ENCODE results near the gene TUBGCP3.

The TUBGCP3 gene

DNA sequence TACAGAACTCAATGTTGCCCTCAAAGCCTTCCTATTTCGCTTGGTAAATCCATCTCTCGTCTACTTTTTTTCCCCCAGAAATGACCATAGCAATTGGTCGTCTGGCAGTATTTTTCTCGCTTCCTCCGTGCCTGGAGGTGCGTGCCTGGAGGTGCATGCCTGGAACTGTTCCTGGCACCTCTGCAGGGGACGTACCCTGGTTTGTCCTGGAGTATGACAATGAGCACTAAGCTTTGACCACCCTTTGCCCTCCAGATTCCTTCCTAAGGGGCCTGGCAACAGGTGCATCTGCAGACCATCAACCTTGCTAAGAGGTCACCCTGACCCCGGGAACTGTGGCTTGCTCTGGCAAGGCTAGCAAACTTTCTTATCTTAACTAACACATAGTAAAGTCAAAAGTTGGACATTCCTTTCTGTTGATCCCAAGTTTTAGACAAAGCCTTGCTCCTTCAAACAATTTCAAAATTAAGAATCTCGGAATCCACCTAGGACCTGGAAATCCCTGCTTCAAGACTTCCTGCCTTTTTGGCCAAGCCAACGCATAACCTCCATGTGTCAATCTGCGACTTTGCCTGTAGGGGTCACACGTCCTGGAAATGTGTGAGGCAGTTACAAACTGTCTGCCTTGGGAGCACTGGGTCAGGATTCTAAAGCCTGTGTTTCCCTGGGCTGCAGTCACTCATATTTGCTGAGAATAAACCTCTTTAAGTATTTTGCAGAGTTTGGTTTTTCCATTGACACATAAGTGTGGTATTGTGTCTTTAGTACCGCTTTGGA is 28.8 kb upstream of the TUBGCP3 start:
- peak; percentile 70 for DNase-seq

DNA sequence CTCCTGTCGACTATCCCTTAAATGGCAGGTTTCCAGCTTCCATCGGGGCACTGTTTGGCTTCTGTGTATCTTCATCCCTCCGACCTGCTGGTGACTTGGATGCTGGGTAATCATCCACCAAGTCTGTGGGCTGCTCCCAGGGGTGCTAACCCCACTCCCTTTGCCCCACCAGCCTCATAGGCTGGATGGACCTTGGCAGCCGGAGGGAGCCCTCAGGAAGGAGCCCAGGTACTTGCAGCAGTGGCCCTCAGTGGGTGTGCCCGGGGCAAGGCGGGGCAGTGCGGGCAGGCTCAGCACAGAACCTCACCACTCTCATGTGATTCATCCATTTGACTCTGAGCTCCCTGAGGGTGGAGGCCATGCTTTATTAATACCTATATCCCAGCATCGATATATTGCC is 27.4 kb upstream of the TUBGCP3 start:
- DNase-seq: no peak

DNA sequence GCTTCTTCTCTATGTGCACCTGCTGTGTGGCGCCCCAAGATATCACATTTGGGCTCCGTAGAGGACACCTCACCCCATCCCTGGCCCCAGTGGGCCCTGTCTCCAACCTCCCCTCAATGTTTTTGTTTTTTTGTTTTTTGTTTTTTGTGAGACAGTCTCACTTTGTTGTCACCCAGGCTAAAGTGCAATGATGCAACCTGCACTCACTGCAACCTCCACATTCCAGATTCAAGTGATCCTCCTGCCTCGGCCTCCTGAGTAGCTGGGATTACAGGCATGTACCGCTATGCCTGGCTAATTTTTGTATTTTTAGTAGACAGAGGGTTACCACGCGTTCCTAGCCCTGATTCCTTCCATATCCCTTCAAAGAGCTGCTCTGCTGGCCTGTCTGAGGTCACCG is 26.9 kb upstream of the TUBGCP3 start:
- DNase-seq: no peak

DNA sequence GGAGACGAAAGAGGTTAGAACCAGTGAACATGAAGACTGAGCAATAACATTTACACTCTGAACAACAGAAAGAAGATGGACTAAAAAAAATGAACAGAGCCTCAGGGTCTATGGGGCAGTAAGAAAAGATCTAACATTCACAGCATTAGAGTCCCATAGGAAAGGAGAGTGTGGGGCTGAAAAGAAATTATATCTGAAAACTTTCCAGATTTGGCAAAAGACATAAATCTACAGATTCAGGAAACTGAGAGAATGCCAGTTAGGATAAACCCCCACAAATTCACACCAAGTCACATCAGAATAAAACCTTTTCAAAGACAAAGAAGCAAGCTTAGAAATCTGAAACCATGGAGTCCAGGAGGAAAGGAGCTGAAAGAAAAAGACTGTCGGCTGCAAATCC is 20.3 kb upstream of the TUBGCP3 start:
- no peak for DNase-seq

DNA sequence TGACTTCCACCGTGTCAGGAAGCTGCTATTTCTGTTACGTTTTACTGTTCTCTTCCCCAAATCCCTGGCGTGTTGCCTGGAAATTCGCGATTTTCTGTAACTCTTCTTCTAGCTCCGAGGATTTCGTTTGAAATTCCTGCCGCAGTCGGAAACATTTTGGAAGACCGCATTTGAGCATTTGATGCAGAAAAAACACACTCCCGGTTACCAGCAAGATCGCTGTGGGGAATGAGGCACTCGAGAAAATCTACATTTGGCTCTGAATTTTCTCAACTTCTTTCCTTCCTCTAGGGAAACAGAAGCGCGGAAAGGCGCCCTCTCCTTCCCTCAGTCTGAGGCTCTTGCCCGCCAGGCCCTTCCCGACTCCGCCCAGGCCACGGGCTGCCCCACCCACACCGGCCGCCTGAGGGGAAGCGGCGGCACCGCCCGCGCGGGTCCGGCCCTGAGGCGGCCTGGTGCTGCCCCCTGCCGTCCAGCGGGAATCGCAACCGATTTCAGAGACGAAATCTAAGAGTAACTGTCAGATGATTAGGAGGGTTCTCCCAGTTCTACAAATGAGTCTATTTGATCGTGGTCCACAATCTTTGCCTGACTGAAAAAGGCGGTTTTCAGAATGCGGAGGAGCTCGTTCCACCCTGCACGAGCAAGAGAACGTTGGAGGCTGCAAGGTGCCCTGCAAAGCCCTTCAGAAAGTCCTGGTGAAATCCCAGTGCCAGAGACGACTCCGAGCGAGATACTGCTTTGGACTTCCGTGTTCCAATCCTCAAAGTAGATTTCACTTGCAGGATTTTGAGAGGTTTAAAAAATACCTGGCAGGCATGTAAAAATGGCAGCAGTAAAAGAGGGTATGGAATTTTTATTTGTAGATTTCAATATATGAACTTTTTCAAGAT is 18.4 kb upstream of the TUBGCP3 start:
- DNase-seq: peak; percentile 95

DNA sequence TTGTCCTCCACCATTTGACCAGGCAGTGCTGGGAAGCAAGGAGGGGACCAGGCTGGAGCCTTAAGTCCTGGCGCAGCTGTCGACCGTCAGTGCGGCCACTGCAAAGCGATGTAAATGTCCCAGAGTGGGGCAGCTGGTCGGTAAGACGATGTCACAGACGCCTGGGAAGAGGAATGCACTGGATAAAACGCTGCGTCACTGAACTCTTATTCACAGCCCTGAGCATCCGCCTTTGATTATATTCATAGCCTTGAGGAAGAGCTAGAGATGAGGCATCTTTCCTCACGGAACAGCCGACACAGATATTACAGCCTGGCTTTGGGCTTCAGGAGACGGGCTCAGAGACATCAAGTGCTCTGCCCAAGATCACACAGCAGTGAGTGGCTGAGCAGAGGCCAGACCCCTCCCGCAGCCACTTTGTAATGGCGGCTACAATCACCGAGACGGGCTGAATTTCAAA is 17.6 kb upstream of the TUBGCP3 start:
- no peak for DNase-seq

DNA sequence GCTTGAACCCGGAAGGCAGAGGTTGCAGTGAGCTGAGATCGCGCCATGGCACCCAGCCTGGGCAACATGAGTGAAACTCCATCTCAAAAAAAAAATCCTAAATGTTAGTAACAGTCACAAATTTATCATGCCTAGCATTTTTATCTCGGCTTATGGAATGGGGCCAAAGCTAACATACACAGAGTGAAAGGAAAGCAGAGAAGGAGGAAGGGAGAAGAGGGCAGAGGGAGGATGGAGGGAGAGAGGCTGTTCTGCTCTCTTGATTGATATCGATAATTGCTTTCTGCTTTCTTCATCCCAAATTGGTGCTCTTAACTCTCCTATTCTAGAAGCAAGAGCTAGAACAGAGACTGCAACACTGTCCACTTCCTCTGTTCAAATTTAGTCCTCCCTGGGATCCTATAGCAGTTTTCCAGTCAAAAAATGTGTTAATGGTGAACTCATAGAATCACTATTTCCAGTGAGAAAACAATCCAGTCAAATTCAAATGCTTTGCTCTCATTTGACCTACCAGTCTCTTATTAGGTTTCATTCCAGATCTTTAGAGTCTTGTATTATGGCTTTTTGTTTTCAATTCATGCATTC is 15.8 kb upstream of the TUBGCP3 start:
- no peak for DNase-seq

DNA sequence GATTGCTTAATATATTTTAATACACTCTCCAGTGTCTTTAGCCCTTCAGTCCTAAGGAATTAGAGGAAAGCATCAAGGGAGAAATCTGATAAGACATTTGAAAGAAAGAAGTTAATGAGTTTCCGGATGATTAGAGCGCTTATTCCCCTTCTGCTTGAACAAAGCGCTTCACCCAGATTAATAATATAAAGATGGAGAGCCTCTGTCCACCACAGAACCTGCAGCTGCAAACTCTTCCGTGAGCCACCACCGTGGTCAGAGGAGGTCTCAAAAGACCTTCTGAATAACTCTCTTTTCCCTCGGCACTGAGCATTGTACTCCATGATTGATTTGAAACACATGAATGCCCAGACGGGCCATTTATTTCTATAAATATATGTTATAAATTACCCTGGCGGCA is 14.2 kb upstream of the TUBGCP3 start:
- no peak for DNase-seq

DNA sequence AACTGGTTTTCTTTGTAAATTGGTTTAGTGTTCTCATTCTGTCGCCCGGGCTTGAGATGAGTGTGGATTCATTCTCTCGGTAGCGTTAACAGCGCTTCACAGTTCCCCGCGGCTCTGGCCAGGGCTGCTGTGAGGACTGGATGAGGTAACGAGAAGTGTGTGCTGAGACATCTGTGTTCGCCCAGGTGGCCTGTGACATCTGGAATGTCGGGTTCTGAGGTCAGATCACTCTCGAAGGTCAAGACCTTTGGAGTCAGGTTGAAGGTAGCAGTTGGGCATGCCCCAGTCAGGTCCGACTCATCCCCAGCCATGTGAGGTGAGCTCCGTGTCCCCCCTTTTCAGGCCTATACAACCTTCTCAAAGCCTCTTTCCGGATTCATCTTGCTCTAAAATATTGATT is 13.4 kb upstream of the TUBGCP3 start:
- no peak for DNase-seq

DNA sequence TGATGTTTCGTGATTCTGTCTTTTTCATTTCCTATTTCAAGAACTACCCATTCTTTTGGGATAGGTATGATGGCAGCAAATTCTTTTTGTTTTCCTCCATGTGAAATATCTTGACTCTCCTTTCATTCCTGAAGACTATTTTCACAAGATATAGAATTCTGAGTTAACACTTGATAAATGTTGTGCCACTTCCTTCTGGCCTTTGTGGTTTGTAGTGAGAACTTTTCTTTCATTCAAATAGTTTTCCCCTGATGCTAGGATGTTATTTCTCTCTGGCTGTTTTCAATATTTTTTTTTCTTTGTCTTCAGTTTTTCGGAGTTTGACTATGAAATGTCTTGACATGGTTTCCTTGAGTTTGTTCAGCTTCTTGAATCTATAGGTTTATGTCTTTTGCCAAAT is 8.3 kb upstream of the TUBGCP3 start:
- DNase-seq: no peak

DNA sequence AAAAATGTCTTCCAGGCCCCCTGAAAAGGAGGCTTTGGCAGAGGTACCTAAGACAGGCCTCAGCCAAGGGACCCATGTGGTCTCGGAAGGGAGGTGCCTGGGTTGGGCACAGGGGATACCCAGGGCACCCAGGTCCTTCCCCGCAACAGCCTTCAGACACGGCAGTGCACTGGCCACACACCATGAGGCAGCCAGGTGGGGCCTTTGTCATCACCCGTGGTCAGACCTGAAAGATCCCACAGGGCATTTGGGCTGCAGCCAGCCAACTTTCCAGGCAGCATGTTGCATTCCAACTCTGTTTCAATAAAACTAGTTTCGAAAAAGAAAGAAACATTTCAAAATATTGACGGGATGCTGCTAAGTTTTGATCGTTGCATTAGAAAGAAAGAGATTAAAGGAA is 4.7 kb upstream of the TUBGCP3 start:
- no peak for DNase-seq

DNA sequence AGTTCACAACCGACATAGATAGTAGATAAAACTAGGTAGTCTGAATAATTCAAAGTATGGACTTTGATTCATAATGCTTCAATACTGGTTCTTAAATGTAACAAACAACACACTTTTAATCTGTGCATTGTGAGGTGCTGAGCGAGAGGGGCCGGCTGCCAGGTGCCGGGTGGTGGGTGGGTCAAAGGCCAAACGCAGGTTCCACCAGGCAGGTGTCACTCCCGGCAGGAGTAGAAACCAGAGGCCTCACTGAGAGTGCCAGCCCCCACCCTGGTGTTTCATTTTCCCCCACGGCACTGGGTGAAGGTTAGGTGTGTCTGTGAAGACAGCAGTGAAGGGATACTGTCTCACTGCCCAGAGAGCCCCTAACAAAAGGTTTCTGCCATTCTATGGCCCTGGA is 4.2 kb upstream of the TUBGCP3 start:
- DNase-seq: no peak

DNA sequence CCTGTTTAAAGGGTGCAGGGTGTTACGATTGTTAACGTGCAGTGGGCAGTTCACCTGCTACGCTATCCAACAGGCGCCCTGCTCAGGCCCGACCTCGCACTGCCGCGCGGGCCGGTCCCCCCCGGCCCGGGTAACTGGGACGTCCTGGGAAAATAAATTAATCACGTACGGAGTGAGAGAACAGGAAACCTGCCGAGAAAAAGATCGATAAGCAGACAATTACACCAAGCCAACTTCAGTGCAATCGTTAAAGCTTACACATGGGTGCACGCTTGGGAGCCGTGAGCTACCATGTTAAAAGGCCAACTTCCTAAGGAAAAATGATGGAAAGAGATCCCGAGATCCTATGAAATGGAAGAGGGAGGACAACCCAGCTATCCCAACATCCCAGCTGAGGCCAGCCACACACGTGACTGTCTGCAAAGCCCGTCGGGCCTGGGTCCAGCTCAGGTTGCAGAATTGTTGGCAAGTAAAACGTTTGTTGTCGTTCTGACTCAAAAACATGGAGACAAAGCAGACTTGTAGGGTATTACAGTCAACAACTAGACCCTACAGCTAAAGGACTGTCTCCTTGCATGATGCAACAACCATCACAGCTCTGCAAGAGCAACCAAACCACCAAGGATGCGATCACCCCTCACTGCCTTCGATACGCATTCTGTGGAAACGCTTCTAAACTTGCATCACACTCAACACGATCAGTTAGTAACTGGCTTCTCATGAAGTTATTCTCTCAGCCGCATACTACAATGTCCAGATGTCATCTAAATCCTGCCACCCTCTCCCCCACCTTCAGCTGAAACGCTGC is 741 bp upstream of the TUBGCP3 start:
- DNase-seq: peak; percentile 45

DNA sequence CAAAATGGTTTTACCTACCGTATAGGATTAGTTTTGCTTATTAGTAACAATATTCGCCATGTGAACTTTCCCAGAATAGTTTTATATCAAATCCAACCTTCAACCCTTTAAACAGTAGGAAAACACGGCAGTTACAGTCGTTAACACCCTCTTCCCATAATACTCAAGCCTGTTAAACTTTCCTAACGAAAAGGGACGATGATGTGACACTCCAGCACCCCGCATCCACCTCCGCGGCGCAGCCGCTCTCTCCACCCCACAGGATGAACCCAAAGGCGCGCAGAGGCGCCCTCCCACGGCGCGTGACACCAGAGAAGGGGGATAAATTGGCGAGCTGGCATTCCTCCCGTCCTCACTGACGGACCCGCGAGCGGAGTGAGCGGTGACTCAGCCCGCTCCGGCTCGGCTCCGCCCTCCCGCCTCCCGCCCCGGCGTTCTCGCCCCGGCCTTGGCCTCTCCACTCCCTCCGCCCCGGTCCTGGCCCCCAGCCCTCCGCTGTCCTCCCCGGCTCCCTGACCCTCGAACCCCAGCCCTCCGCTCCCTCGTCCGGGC is 665 bp downstream of the TUBGCP3 start:
- DNase-seq: peak; percentile 94

DNA sequence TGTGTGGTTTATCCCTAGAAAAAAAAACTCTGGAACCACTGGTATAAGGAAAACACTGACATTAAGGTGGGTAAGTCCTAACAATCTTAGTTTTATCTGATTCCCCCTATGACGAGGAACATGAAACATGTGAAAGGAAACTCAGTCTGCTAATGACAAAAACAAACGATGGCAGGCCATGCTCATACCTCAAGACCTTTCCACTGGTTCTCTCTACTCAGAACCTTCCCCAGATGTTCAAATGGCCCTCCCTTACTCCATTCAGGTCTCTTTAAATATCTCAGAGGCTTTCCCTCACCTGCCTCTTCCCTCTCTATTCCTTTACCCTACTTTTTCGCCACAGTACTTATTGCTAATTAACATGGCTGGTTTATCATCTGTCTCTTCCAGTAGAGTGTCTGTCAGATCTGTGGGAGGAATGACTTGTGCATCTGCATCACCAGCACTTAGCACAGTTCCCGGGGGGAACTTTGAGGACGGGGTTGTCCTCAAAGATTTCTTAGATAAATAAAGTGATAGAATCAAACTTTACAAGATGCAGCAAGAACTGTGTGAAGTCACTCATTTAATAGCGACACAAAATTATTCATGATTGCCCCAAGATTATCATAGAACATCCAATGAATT is 1.5 kb downstream of the TUBGCP3 start:
- DNase-seq: no peak

DNA sequence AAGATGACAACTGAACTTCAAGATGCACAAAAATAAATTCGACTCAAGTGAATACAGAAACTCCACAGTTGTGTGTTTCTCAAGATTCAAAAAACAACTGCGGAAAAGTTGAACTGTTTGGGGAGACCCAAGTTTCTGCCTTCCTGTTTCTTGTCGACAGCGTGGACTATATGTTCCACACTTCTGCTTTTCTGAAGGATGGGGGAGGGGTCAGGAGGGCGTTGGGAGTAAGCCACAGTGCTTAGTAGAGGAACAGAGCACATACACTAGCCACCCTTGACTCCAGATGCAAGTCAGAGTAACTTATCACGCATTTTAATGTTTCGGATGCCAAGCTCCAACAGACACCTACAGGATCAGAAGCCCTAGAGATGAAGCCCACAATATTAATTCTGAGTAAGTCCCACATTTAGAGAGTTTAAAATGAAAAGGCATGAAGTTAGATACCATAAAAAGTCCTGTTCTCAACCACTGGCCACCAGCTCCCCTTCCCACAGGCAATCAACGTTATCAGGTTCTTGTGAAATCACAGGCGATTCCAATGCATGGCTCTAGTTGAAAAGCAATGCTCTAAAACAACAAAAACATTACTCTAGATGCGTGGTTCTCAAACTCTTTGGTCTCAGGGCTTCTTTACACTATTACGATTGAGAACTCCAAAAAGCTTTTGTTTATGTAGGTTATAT is 4.2 kb downstream of the TUBGCP3 start:
- peak; percentile 96 for DNase-seq

DNA sequence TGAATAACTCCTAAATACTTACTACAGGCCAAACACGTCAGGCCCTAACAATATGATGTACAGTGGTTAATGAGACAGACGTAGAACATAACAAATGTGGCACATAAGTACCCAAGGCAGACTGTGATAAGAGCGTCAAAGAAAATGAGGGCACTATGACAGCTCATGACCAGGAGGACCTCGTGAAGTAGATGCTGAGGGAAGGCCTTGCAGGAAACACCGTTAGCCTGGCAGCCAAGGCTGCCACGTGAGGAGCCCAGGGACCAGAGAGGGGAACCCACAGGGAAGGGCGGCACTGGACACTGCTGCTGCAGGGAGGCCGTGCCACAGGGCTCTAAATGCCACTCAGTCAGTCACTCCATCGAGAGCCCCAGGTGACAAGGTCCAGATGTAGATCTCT is 5.7 kb downstream of the TUBGCP3 start:
- DNase-seq: peak; percentile 60

DNA sequence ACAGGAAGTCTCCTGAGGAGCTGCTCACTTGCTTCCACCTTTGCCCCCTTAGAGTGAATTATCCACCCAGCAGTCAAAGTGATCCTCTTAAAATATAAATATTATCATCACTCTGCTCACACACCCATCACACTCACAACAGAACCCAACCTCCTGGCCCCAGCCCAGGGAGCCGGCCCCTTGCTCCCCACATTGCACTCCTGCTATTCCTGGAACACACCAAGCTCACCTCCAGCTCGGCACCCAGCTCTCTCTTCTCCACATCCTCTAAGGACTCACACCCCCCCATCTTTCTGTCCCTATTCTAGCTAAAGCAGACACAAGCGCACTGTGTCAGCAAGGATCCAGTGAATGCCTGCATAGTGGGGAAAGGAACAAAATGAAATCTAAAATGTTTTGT is 7.0 kb downstream of the TUBGCP3 start:
- DNase-seq: no peak

DNA sequence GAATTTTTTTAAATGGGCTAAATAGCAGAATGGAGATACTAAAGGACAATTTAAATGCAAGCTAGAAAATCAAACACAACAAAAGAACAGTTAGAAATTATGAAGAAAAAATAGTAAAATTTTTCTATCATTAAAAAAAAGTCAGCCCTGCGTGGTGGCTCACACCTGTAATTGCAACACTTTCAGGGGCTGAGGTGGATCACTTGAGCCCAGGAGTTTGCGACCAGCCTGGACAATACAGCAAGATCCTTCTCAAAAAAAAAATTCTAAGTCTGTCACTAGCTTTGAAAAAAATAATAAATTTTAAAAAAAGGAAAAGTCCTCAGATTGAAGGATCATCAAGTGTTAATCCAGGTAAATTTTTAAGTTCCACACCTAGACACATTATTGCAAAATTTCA is 7.7 kb downstream of the TUBGCP3 start:
- DNase-seq: no peak

DNA sequence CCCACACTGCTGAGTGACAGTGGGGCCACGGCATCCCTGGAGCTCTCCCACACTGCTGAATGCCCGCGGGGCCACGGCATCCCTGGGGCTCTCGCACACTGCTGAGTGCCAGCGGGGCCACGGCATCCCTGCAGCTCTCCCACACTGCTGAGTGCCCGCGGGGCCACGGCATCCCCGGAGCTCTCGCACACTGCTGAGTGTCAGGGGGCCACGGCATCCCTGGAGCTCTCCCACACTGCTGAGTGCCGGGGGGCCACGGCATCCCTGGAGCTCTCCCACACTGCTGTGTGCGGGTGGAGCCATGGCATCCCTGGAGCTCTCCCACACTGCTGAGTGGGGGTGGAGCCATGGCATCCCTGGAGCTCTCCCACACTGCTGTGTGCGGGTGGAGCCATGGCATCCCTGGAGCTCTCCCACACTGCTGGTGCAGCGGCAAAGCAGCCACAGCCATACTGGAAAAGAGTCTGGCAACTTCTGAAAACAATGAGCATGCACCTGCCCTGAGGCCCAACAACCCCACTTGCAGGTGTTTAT is 8.6 kb downstream of the TUBGCP3 start:
- DNase-seq: no peak

DNA sequence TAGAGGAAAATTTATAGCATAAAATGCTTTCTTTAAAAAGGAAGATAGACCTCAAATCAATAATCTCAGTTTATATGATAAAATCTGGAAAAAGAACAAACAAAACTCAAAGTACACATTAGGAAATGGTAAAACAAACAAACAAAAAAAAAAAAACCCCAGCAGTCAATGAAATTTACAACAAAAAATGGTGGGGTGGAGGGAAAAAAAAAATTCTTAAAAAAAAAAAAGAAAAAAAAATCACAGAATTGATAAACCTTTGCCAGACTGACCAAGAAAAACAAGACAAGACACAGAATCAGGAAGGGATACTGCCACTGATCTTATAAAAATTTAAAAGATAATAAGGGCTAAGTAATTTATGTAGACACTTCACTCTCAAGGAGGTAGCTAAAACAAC is 11.2 kb downstream of the TUBGCP3 start:
- DNase-seq: no peak
